ENCODE data around the gene SLCO2B1. TPM values are rescaled to one million over a fixed set of nuclear protein-coding genes. Genes with fewer than 3 reads are reported as not detected.

SLCO2B1 gene
- total RNA-seq, 4 donors from 2014 or later: 6.1 to 9.7 (median 7.1) TPM

- Histone ChIP-seq H3K4me3 (no peak overlapping the region), H3K36me3 (peaks cover 21% of the 10 kb centered on the region), H3K27ac (no peak overlapping the region), H3K9me3 (no peaks in the 10 kb centered on the region), H3K4me1 (peaks cover 6% of the 10 kb centered on the region), H3K27me3 (no peaks in the 10 kb centered on the region)
- no peak for TF ChIP-seq EP300 (IDR thresholded peaks at IDR 0.05)
- TF ChIP-seq CTCF (IDR thresholded peaks at IDR 0.05): no peak
- TF ChIP-seq POLR2A (IDR thresholded peaks at IDR 0.05): no peak
- TF ChIP-seq POLR2AphosphoS5 (IDR thresholded peaks at IDR 0.05): no peak
- DNase-seq (ENCODE audit: low spot score in 2 of 2): no peak
- 90% methylated on average over 7 of the region's 11 CpGs for WGBS
Observed at GRCh38 chr11:75165721-75166120, 14.8 kb downstream of the SLCO2B1 start.

- TF ChIP-seq CTCF (IDR thresholded peaks at IDR 0.05) (no peak), EP300 (IDR thresholded peaks at IDR 0.05) (no peak), POLR2AphosphoS5 (IDR thresholded peaks at IDR 0.05) (no peak), POLR2A (IDR thresholded peaks at IDR 0.05) (no peak)
Observed at GRCh38 chr11:75166791-75167190, 15.9 kb downstream of the SLCO2B1 start.

GRCh38 chr11:75167617-75168016 lies 16.7 kb downstream of the SLCO2B1 start:
- Histone ChIP-seq H3K27ac (no peak overlapping the region), H3K9me3 (no peaks in the 10 kb centered on the region), H3K27me3 (no peaks in the 10 kb centered on the region), H3K36me3 (peaks cover 24% of the 10 kb centered on the region), H3K4me1 (peaks cover 5% of the 10 kb centered on the region), H3K4me3 (no peak overlapping the region)
- no peak for DNase-seq (ENCODE audit: low spot score in 2 of 2)
- 63% methylated on average over 3 of the region's 3 CpGs for WGBS
- no peak for TF ChIP-seq POLR2AphosphoS5 (IDR thresholded peaks at IDR 0.05)
- TF ChIP-seq CTCF (IDR thresholded peaks at IDR 0.05): no peak
- TF ChIP-seq POLR2A (IDR thresholded peaks at IDR 0.05): no peak
- TF ChIP-seq EP300 (IDR thresholded peaks at IDR 0.05): no peak

More at GRCh38 chr11:75166791-75167190, 15.9 kb downstream of the SLCO2B1 start:
- H3K36me3 ChIP-seq: peaks cover 21% of the 10 kb centered on the region
- WGBS: 89% methylated on average over 3 of the region's 3 CpGs
- no peak overlapping the region for H3K4me3 ChIP-seq
- no peak for DNase-seq (ENCODE audit: low spot score in 2 of 2)
- no peak overlapping the region for H3K27ac ChIP-seq
- H3K9me3 ChIP-seq: no peaks in the 10 kb centered on the region
- H3K4me1 ChIP-seq: peaks cover 6% of the 10 kb centered on the region
- no peaks in the 10 kb centered on the region for H3K27me3 ChIP-seq

GRCh38 chr11:75169101-75169885 lies 18.4 kb downstream of the SLCO2B1 start:
- no peaks in the 10 kb centered on the region for H3K27me3 ChIP-seq
- TF ChIP-seq CTCF (IDR thresholded peaks at IDR 0.05): no peak
- no peak for TF ChIP-seq EP300 (IDR thresholded peaks at IDR 0.05)
- no peak for TF ChIP-seq POLR2AphosphoS5 (IDR thresholded peaks at IDR 0.05)
- no peak for TF ChIP-seq POLR2A (IDR thresholded peaks at IDR 0.05)
- no peaks in the 10 kb centered on the region for H3K9me3 ChIP-seq
- H3K27ac ChIP-seq: no peak overlapping the region
- 77% methylated on average over 8 of the region's 13 CpGs for WGBS
- H3K4me3 ChIP-seq: no peak overlapping the region
- peaks cover 24% of the 10 kb centered on the region for H3K36me3 ChIP-seq
- DNase-seq (ENCODE audit: low spot score in 2 of 2): no peak
- H3K4me1 ChIP-seq: peaks cover 3% of the 10 kb centered on the region

- H3K9me3 ChIP-seq: no peaks in the 10 kb centered on the region
- peaks cover 20% of the 10 kb centered on the region for H3K36me3 ChIP-seq
- H3K27me3 ChIP-seq: no peaks in the 10 kb centered on the region
- no peak overlapping the region for H3K27ac ChIP-seq
- no peak overlapping the region for H3K4me3 ChIP-seq
- DNase-seq (ENCODE audit: low spot score in 2 of 2): no peak
- no peak for TF ChIP-seq POLR2AphosphoS5 (IDR thresholded peaks at IDR 0.05)
- TF ChIP-seq CTCF (IDR thresholded peaks at IDR 0.05): no peak
- TF ChIP-seq POLR2A (IDR thresholded peaks at IDR 0.05): no peak
- no peak for TF ChIP-seq EP300 (IDR thresholded peaks at IDR 0.05)
- peaks cover 3% of the 10 kb centered on the region for H3K4me1 ChIP-seq
- 70% methylated on average over 14 of the region's 18 CpGs for WGBS
Observed at GRCh38 chr11:75170516-75171201, 19.8 kb downstream of the SLCO2B1 start.

Measured in suprapubic skin (tissue), 4 donors.